NT2/D1 (cell line): ENCODE measurements around the gene HS6ST2.

Source experiments
- DNase-seq: peaks from one replicate; pipeline ENCODE4 v3.0.0-alpha.2; 2011; ENCODE audit warnings: low read depth, low spot score
- H3K27me3 ChIP-seq: 2 replicates; pipeline ENCODE4 v1.6.0; 2011; ENCODE audit warnings: mild to moderate bottlenecking; ENCODE audit not compliant: insufficient read length, insufficient read depth
- H3K36me3 ChIP-seq: 2 replicates; pipeline ENCODE4 v1.6.1; 2011; ENCODE audit warnings: mild to moderate bottlenecking, low read length, mixed read lengths; ENCODE audit not compliant: insufficient read depth, insufficient read length
- H3K4me1 ChIP-seq: 2 replicates; pipeline ENCODE4 v1.5.1; 2011; ENCODE audit not compliant: insufficient read depth, insufficient read length
- H3K4me3 ChIP-seq: 2 replicates; pipeline ENCODE4 v1.5.1; 2011; ENCODE audit warnings: low read depth; ENCODE audit not compliant: insufficient read length
- H3K9ac ChIP-seq: 2 replicates; pipeline ENCODE4 v1.6.0; 2011; ENCODE audit warnings: low read depth; ENCODE audit not compliant: insufficient read length
- H3K9me3 ChIP-seq: 2 replicates; pipeline ENCODE4 v1.5.1; 2011; ENCODE audit warnings: mild to moderate bottlenecking, low read length; ENCODE audit not compliant: insufficient read depth
- SUZ12 ChIP-seq: IDR thresholded peaks from 2 replicates; pipeline ENCODE4 v1.6.1; 2011; ENCODE audit not compliant: insufficient read length, insufficient read depth; ENCODE audit errors: extremely low read depth
- YY1 ChIP-seq: IDR thresholded peaks from 2 replicates; pipeline ENCODE4 v1.6.1; 2011; ENCODE audit not compliant: insufficient read length, insufficient read depth
- ZNF274 ChIP-seq: IDR thresholded peaks from 2 replicates; pipeline ENCODE4 v1.6.1; 2011; ENCODE audit warnings: mild to moderate bottlenecking, low read depth, low read length

The HS6ST2 gene

DNA sequence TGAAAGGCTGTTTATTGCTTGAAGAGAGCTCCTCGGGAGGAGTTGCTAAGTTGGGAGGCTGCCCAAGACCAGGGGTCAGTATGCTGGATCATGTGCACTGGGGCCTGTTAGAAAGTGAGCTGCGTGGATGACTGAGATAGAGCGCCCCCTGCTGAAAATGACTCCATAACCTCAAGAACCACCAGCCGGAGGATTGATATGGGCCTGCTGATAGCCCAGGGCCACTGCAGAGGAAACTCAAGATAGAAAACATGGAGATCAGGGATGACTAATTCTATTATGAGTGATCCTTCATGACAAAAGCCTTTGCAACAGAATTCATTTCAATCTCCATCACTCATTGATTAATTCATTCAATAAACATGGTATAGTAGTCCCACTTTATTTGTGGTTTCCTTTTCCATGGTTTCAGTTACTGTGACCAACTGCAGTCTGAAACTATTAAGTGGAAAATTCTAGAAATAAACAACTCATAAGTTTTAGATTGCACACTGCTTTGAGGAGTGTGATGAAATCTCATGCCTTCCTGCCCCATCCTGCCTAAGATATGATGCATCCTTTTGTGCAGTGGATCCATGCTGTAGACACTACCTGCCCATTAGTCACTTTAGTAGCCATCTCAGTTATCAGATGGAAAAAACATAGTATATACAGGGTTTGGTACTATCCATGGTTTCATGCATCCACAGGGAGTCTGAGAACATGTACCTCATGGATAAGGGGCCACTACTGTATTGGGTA is 342.9 kb downstream of the HS6ST2 start:
- Histone ChIP-seq H3K4me1 (no peaks in the 10 kb centered on the region), H3K9ac (no peak overlapping the region), H3K36me3 (no peaks in the 10 kb centered on the region), H3K9me3 (no peaks in the 10 kb centered on the region), H3K27me3 (no peaks in the 10 kb centered on the region), H3K4me3 (no peak overlapping the region)
- TF ChIP-seq ZNF274 (no peak), YY1 (no peak), SUZ12 (no peak)
- peak; percentile 32 for DNase-seq

DNA sequence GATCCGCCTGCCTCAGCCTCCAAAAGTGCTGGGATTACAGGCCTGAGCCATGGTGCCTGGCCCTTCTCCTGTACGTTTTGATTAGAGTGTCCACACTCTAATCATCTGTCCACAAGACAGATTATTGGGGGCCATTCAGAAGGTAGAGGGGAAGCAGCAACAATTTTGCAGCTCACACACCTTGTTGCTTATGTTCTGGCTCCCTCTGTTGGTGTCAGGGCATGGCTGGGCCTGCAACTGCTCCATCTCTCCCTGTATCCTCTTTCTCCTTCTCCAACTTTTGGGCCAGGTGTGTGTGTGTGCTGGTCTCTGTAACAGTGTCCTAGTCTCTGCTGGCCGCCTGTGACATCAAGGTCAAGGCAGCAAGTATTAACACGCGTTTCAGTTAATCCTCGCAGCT is 344.1 kb downstream of the HS6ST2 start:
- H3K36me3 ChIP-seq = no peaks in the 10 kb centered on the region
- TF ChIP-seq SUZ12 (no peak), ZNF274 (no peak), YY1 (no peak)
- H3K9ac ChIP-seq = no peak overlapping the region
- no peaks in the 10 kb centered on the region for H3K4me1 ChIP-seq
- H3K9me3 ChIP-seq = no peaks in the 10 kb centered on the region
- H3K4me3 ChIP-seq = no peak overlapping the region
- no peak for DNase-seq
- H3K27me3 ChIP-seq = no peaks in the 10 kb centered on the region

DNA sequence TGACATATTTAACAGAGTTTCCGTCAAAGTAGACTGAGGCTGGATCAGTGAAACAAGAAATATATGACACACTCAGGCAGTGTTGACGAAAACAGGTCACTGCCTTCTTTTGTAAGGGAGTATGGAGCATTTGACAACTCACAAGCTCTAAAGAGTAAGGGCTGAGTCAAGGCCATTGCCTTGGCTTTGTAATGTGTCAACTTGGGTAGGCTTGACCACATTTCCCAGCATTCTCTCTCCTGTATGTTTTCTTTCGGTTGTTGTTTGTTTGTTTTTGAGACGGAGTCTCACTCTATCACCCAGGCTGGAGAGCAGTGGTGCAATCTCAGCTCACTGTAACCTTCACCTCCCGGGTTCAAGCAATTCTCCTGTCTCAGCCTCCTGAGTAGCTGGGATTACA is 344.6 kb downstream of the HS6ST2 start:
- TF ChIP-seq ZNF274 = no peak
- no peak for TF ChIP-seq YY1
- TF ChIP-seq SUZ12 = no peak
- DNase-seq = no peak
- H3K27me3 ChIP-seq = no peaks in the 10 kb centered on the region
- H3K36me3 ChIP-seq = no peaks in the 10 kb centered on the region
- H3K4me1 ChIP-seq = no peaks in the 10 kb centered on the region
- H3K9ac ChIP-seq = no peak overlapping the region
- no peak overlapping the region for H3K4me3 ChIP-seq
- no peaks in the 10 kb centered on the region for H3K9me3 ChIP-seq

DNA sequence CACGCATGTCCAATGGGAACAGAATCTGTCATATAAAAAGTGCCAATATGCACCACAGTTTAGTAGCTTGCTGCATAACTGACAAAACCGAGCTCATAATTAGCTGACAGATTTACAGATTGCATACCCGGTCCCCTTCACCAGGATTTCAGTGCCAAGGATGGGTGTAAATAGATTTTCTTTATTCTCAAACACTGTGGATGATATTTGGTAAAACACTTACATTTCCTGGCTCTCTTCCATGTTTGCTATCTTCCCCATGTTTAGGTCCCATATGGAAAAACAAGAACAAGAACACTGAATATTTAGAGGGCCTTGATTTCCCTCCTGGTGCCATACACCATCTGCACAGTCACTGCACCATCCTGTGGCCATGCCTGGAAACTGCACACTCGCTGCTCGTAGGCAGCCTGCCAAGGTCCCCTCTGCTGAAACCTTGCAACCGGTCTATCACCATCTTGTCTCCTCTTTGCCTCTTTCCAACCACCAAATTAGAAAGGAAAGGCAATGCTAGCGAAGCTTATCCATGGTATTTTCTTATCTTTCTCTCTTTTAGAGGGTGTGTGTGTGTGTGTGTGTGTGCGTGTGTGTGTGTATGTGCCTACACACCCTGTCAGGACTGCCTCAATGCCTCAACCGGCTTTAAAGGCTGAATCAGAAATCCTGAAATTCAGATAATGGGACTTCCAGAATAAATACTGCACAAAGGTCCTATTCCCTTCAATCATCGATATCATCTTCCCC is 345.4 kb downstream of the HS6ST2 start:
- Histone ChIP-seq H3K4me3 (no peak overlapping the region), H3K27me3 (no peaks in the 10 kb centered on the region), H3K36me3 (no peaks in the 10 kb centered on the region), H3K9me3 (no peaks in the 10 kb centered on the region), H3K9ac (no peak overlapping the region), H3K4me1 (no peaks in the 10 kb centered on the region)
- TF ChIP-seq SUZ12 (no peak), YY1 (no peak), ZNF274 (no peak)
- no peak for DNase-seq

DNA sequence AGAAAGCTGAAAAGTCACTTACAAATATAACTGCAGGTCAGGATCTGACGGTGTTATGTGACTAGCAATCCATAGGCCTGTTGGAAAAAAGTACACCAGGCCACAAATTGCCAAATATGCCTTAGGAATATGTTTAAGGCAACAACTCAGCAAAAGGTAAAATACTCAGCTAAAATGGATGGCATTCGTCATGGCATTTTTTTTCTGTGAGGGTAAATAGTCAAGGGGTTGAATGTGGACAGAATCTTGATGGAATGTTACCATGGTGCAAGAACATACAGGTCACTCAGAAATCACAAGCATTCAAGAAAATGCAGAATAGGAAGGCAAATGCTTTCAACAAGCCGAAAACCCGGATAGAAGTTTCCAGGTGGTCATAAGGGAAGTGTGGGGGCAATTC is 347.9 kb downstream of the HS6ST2 start:
- Histone ChIP-seq H3K4me3 (no peak overlapping the region), H3K4me1 (no peaks in the 10 kb centered on the region), H3K36me3 (no peaks in the 10 kb centered on the region), H3K27me3 (no peaks in the 10 kb centered on the region), H3K9ac (no peak overlapping the region), H3K9me3 (no peaks in the 10 kb centered on the region)
- no peak for DNase-seq
- no peak for TF ChIP-seq YY1
- TF ChIP-seq SUZ12 = no peak

DNA sequence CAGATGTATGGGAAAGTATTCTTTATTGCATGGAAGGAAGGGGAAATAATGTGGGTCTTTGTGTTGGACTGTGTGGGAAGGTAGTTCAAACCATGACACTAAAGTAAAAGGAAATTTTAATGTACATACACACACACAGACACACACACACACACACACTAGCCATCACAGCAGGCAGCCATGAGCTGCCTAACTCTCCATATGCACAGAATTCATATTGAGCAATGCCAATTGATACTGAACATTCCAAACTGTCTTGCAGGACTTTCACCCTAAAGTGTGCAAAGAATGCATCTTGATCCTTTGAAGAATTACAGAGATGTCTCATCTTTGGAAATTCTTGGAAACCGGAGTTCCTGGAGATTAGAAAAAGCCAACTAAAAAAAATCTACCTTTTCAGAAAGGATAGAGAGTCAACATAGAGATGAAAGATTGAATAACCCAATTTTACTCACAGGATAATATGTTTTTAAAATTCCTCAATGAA is 349.0 kb downstream of the HS6ST2 start:
- DNase-seq = no peak
- Histone ChIP-seq H3K4me1 (no peaks in the 10 kb centered on the region), H3K36me3 (no peaks in the 10 kb centered on the region), H3K4me3 (no peak overlapping the region), H3K27me3 (no peaks in the 10 kb centered on the region), H3K9ac (no peak overlapping the region), H3K9me3 (no peaks in the 10 kb centered on the region)
- TF ChIP-seq YY1 (no peak), ZNF274 (no peak)

DNA sequence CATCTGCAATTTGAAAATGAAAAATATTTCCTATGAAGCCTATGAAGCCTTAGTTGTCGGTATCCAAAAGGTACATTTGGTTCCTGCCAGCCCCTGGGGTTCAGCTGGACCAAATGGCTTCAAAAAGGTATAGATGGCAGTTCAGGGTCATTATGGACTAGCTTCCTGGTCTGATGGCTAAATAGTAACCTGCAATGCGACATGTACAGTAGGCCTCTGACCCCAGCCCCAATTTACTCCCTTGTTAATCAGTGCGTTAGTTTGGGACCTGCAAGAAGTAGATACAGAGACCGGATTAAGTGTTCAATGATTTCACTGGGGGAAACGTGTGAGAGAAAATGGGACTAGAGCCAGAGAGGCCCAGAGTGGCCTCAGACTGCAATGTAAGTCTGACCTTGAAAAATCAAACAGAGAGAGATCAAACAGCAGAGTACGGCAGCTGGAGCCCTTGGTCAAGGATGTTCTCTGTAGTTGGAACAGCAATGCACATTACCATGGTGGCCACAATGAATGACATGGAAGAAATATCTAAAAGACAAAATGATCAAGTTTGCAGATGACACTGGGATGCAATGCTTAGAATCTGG is 354.6 kb downstream of the HS6ST2 start:
- H3K4me1 ChIP-seq = no peaks in the 10 kb centered on the region
- no peaks in the 10 kb centered on the region for H3K9me3 ChIP-seq
- DNase-seq = no peak
- no peak overlapping the region for H3K9ac ChIP-seq
- no peaks in the 10 kb centered on the region for H3K27me3 ChIP-seq
- no peak overlapping the region for H3K4me3 ChIP-seq
- TF ChIP-seq SUZ12 (no peak), YY1 (no peak), ZNF274 (no peak)
- H3K36me3 ChIP-seq = no peaks in the 10 kb centered on the region
